K562 (cell line): Measurements from ENCODE around the gene SVBP. TPM values are rescaled to one million over a fixed set of nuclear protein-coding genes. Genes with fewer than 3 reads are reported as not detected.

Experiments
- ATAC-seq: fragments of 200-7000 bp; cut with Tn5 transposase; 3 replicates; pipeline ENCODE4 v1.9.1; 2020; ENCODE audit warnings: moderate library complexity
- BruUV-seq: library from RNA; stranded (reverse); fragments of 400-500 nt; replicated peaks from 2 replicates; lab custom pipeline; 2021; lab: Mats Ljungman, UMichigan
- CTCF ChIA-PET: fragments of 300-600 bp; formaldehyde crosslinking; extraction: SDS; loops from one replicate; lab custom pipeline; 2021; ENCODE audit warnings: low intra/inter-chr PET ratio; lab: Yijun Ruan, JAX
- POLR2A ChIA-PET: fragments of 300-600, 350-650 bp; sonication (Branson Sonifier 250); formaldehyde crosslinking; extraction: SDS; loops from one replicate; lab custom pipeline; 2021; ENCODE audit warnings: antibody characterized with exemption, inconsistent platforms; lab: Yijun Ruan, JAX
- DNase-seq, 4 experiments: peaks; one replicate each; pipeline versions ENCODE4 v3.0.0 to v3.0.0-alpha.2; 2011 to 2018; ENCODE audit warnings: low spot score in 3 of 4, mixed read lengths in 3 of 4; ENCODE audit errors: extremely low read depth in 1 of 4
- FAIRE-seq: peaks from 2 replicates; lab custom pipeline; 2011; peaks lifted over from hg19 to GRCh38; lab: Jason Lieb, UNC
- H2AFZ ChIP-seq: 2 replicates; pipeline ENCODE4 v1.6.0; 2011; ENCODE audit warnings: low read depth, low read length, control low read depth, inconsistent platforms
- H3K27ac ChIP-seq: fragments of 200-600 bp; 3 replicates; pipeline ENCODE4 v1.8.0; 2011; ENCODE audit warnings: low read depth, mild to moderate bottlenecking, control low read depth, inconsistent platforms, low read length, moderate library complexity, mixed read lengths; ENCODE audit errors: extremely low read depth
- H3K27me3 ChIP-seq, 2 experiments: fragments of 300-600 bp in 1 of 2; 2 replicates in 1 of 2; 3 replicates in 1 of 2; pipeline versions ENCODE4 v1.6.0 to v1.8.0; 2011; ENCODE audit warnings: inconsistent platforms in 2 of 2, low read length in 2 of 2, mild to moderate bottlenecking in 1 of 2, mixed read lengths in 1 of 2, moderate library complexity in 1 of 2; ENCODE audit not compliant: control insufficient read depth in 2 of 2, insufficient read depth in 2 of 2
- H3K36me3 ChIP-seq: fragments of 300-600 bp; 3 replicates; pipeline ENCODE4 v1.8.0; 2011; ENCODE audit warnings: mild to moderate bottlenecking, low read length, inconsistent platforms; ENCODE audit not compliant: control insufficient read depth, insufficient read depth
- H3K4me1 ChIP-seq, 2 experiments: fragments of 200-600 bp in 1 of 2; replicated peaks in 1 of 2; 2 replicates in 1 of 2; 3 replicates in 1 of 2; pipeline versions ENCODE4 v1.5.1 to v1.8.0; 2011; ENCODE audit warnings: inconsistent platforms in 2 of 2, low read length in 2 of 2, mild to moderate bottlenecking in 1 of 2, mixed read lengths in 1 of 2, moderate library complexity in 1 of 2; ENCODE audit not compliant: control insufficient read depth in 2 of 2, insufficient read depth in 2 of 2
- H3K4me2 ChIP-seq: 2 replicates; pipeline ENCODE4 v1.6.1; 2011; ENCODE audit warnings: low read length, control low read depth, inconsistent platforms, mixed read lengths; ENCODE audit not compliant: insufficient read depth
- H3K4me3 ChIP-seq: fragments of 200-600 bp; sonication (generic), shearing (Covaris generic); 2 replicates; pipeline ENCODE4 v1.5.1; 2016; ENCODE audit warnings: control low read depth, inconsistent platforms
- H3K79me2 ChIP-seq: fragments of 200-600 bp; 3 replicates; pipeline ENCODE4 v1.8.0; 2011; ENCODE audit warnings: low read length, inconsistent platforms; ENCODE audit not compliant: control insufficient read depth, insufficient read depth
- H3K9ac ChIP-seq, 2 experiments: 2 replicates each; pipeline versions ENCODE4 v1.6.0 to v1.6.1; 2011; ENCODE audit warnings: low read depth in 2 of 2, low read length in 2 of 2, control low read depth in 1 of 2, inconsistent platforms in 1 of 2, mild to moderate bottlenecking in 1 of 2, mixed read lengths in 1 of 2; ENCODE audit not compliant: insufficient read depth in 1 of 2
- H3K9me1 ChIP-seq: one replicate; pipeline ENCODE4 v1.6.0; 2011; ENCODE audit warnings: inconsistent platforms, mild to moderate bottlenecking, low read length, moderate library complexity; ENCODE audit not compliant: control insufficient read depth, insufficient read depth
- H3K9me3 ChIP-seq: replicated peaks from 2 replicates; pipeline ENCODE4 v1.5.1; 2011; ENCODE audit warnings: low read depth, low read length, inconsistent platforms; ENCODE audit not compliant: control insufficient read depth, insufficient read depth
- H4K20me1 ChIP-seq: replicated peaks from 2 replicates; pipeline ENCODE4 v1.6.1; 2011; ENCODE audit warnings: low read length, inconsistent platforms, mixed read lengths; ENCODE audit not compliant: control insufficient read depth, insufficient read depth
- HMG20B ChIP-seq: fragments of 250-450 bp; sonication (Bioruptor Pico); IDR thresholded peaks from 2 replicates; pipeline ENCODE4 v1.5.0; 2021; ENCODE audit warnings: mild to moderate bottlenecking
- SETDB1 ChIP-seq: IDR thresholded peaks from one replicate; pipeline ENCODE4 v1.6.1; 2012; ENCODE audit warnings: low read length, control low read depth, inconsistent platforms
- SMC3 ChIP-seq: conservative IDR thresholded peaks from 2 replicates; pipeline ENCODE4 v1.6.1; 2011; ENCODE audit warnings: low read depth, low read length, improper control_type of control experiment; ENCODE audit not compliant: insufficient read depth
- SNRNP70 ChIP-seq: fragments of 200-400 bp; formaldehyde crosslinking; optimal IDR thresholded peaks from 2 replicates; pipeline ENCODE3; 2017; ENCODE audit warnings: low read depth, low read length
- ZNF12 ChIP-seq: sonication (generic); formaldehyde crosslinking; IDR thresholded peaks from 2 replicates; pipeline ENCODE4 v1.4.0; 2020; ENCODE audit warnings: mild to moderate bottlenecking, missing genetic modification reagents
- ZNF76 ChIP-seq: fragments of 250-450 bp; sonication (Bioruptor Pico); IDR thresholded peaks from 2 replicates; pipeline ENCODE4 v1.4.0; 2020; ENCODE audit warnings: mild to moderate bottlenecking, moderate library complexity, borderline replicate concordance
- WGBS: fragments of 100-300 bp; shearing (Covaris generic); methylation state at CpG from one replicate; pipeline ENCODE4 v1.1.6; 2016; ENCODE audit warnings: low coverage, mixed read lengths; ENCODE audit not compliant: insufficient coverage; ENCODE audit errors: missing lambda C conversion rate; 5-methylcytosine and 5-hydroxymethylcytosine counted together
- in situ Hi-C: fragments of 300-500 bp; cut with MboI; formaldehyde crosslinking; loops from 4 replicates; pipeline ENCODE4 v1.15.0; 2018; ENCODE audit warnings: inconsistent platforms, mixed read lengths
- intact Hi-C: fragments of 100-400 bp; cut with micrococcal nuclease; formaldehyde crosslinking; loops from 2 replicates; pipeline ENCODE4 v1.14.2; 2022
- polyA plus RNA-seq, 8 experiments: library from polyadenylated mRNA; depleted of rRNA in 4 of 8; stranded (reverse) in 5 of 8; unstranded in 3 of 8; fragments of >200 nt; fragmentation: Nextera tagmentation in 2 of 8; fragmentation: Illumina TruSeq in 1 of 8; extraction: Ambion mirVana in 2 of 8; extraction: Trizol in 1 of 8; gene quantifications; 2 replicates each; pipeline versions ENCODE4 v1.2.1 to v1.2.3, GENCODE V29; 2011 to 2014; ENCODE audit warnings: inconsistent platforms in 1 of 8, missing spikeins in 1 of 8
- total RNA-seq, 7 experiments: library from RNA; depleted of rRNA in 6 of 7; stranded (reverse); fragments of >200 nt in 6 of 7; fragmentation: Illumina TruSeq in 2 of 7; extraction: Trizol in 2 of 7; gene quantifications; 2 replicates each; pipeline versions ENCODE4 v1.2.1 to v1.2.3, GENCODE V29; 2011 to 2021; ENCODE audit warnings: low replicate concordance in 1 of 7
- TF ChIP-seq, protein P1 (sequence below), 2 experiments: fragments of 200-800 bp in 1 of 2; sonication (Bioruptor generic) in 1 of 2; sonication (generic) in 1 of 2; formaldehyde crosslinking in 1 of 2; IDR thresholded peaks in 1 of 2; conservative IDR thresholded peaks in 1 of 2; 2 replicates each; pipeline versions ENCODE4 v1.5.0 to v1.6.1; 2016 to 2020; ENCODE audit warnings: missing compliant biosample characterization in 1 of 2, missing genetic modification characterization in 1 of 2, missing genetic modification reagents in 1 of 2
- TF ChIP-seq, protein P2 (sequence below): sonication (generic); IDR thresholded peaks from 2 replicates; pipeline ENCODE4 v1.6.1; 2016
- TF ChIP-seq, protein P3 (sequence below): sonication (generic); formaldehyde crosslinking; IDR thresholded peaks from 2 replicates; pipeline ENCODE4 v1.8.0; 2022; ENCODE audit warnings: missing genetic modification reagents, mild to moderate bottlenecking, moderate library complexity, borderline replicate concordance
- TF ChIP-seq, protein P4 (sequence below): fragments of 450-650 bp; conservative IDR thresholded peaks from 2 replicates; pipeline ENCODE4 v1.6.1; 2016; ENCODE audit warnings: missing genetic modification characterization, low read depth, mild to moderate bottlenecking, missing compliant biosample characterization, moderate library complexity
- TF ChIP-seq, protein P5 (sequence below): fragments of 250-450 bp; sonication (Bioruptor Pico); IDR thresholded peaks from 2 replicates; pipeline ENCODE4 v1.8.0; 2022; ENCODE audit warnings: inconsistent platforms

Gene SVBP
- total and polyA plus RNA-seq, 9 of the 15 experiments (the other 6 are each of a cell fraction or from before 2014, with no cell fraction given) = 31.7 to 49.7 (median 40.0) TPM

DNA sequence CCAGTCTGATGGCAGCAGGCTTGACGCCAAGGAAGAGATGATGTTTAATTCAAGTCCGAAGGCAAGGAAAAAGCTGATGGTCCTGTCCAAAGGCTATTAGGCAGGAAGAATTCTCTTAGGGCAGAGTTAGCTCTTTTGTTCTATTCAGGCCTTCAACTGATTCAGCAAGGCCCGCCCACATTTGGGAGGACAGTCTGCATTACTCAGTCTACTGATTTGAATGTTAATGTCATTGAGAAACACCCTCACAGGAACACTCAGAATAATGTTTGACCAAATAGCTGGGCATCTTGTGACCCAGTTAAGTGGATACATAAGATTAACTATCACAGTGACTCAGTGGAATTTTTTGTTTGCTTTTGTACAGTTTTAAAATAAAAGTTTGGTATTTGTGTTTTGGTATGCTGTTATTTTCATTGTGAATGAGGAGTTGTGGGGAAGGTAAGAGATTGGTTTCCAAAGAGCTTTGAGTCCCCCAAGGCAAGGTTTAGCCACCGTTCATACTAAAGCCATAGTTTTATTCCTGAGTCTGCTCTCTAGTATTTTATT, 27.5 kb upstream of the SVBP start (continued):
- TF ChIP-seq SMC3 (no peak), ZNF12 (no peak)
- TF ChIP-seq, protein P1, sequence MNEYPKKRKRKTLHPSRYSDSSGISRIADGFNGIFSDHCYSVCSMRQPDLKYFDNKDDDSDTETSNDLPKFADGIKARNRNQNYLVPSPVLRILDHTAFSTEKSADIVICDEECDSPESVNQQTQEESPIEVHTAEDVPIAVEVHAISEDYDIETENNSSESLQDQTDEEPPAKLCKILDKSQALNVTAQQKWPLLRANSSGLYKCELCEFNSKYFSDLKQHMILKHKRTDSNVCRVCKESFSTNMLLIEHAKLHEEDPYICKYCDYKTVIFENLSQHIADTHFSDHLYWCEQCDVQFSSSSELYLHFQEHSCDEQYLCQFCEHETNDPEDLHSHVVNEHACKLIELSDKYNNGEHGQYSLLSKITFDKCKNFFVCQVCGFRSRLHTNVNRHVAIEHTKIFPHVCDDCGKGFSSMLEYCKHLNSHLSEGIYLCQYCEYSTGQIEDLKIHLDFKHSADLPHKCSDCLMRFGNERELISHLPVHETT (CRISPR knock-in tag; conservative IDR thresholded peaks at IDR 0.05 in 1 of 2, IDR thresholded peaks at IDR 0.05 in 1 of 2) = no peak

DNA sequence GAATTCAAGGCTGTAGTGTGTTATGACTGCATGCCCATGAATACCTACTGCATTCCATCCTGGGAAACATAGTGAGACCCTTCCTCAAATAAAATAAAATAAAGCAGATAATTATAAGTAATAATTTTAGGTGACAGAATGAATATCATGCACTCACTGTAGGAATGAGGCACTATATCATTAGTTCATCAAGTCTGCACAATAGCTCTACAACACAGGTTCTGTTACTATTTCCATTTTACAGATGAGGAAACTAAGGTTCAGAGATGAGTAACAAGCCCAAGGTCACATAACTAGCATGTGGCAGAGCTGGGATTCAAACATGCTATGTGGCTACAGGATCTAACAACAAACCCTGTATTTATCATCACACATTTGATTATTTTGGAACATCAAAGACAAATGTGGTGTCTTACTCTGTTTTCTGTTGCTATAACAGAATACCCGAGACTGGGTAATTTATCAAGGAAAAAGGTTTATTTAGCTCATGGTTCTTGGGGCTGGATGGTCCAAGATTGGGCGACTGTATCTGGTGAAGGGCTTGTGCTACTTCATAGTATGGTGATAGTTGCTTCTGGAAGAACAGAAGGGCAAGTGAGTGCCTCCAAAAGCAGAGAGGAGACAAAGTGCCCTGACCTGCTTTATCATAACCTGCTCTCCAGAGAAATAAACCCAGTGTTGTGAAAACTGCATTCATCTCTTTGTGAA, 24.4 kb upstream of the SVBP start:
- Histone ChIP-seq H3K27ac (no peak overlapping the region), H3K9me1 (no peaks in the 10 kb centered on the region), H3K9me3 (no peaks in the 10 kb centered on the region), H3K27me3 (no peaks in the 10 kb centered on the region), H3K4me1 (peaks cover 2 to 18% of the 10 kb centered on the region in 2 experiments; a peak in 3 of 5 replicates), H3K79me2 (peaks cover 15% of the 10 kb centered on the region), H4K20me1 (no peaks in the 10 kb centered on the region), H3K36me3 (peaks cover 80% of the 10 kb centered on the region), H2AFZ (no peak overlapping the region), H3K4me3 (no peak overlapping the region), H3K9ac (no peak overlapping the region), H3K4me2 (no peak overlapping the region)
- ChIA-PET POLR2A (interaction anchor here (0.8 to 0.9 kb wide), 2 partner anchors 10 to 11 kb away, joined by 3 read pairs; no protein-coding TSS in a partner anchor), CTCF (no interaction called here)
- no peak for ATAC-seq
- DNase-seq = no peak
- FAIRE-seq = no peak
- intact Hi-C loops (no loop called here), in situ Hi-C loops (no loop called here)
- 76% methylated on average over 2 of the region's 2 CpGs for WGBS
- no TSS peak for BruUV-seq
- TF ChIP-seq, protein P2, sequence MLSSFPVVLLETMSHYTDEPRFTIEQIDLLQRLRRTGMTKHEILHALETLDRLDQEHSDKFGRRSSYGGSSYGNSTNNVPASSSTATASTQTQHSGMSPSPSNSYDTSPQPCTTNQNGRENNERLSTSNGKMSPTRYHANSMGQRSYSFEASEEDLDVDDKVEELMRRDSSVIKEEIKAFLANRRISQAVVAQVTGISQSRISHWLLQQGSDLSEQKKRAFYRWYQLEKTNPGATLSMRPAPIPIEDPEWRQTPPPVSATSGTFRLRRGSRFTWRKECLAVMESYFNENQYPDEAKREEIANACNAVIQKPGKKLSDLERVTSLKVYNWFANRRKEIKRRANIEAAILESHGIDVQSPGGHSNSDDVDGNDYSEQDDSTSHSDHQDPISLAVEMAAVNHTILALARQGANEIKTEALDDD = no peak
- no peak for TF ChIP-seq HMG20B (CRISPR knock-in tag)
- TF ChIP-seq SETDB1 = no peak
- TF ChIP-seq, protein P3, sequence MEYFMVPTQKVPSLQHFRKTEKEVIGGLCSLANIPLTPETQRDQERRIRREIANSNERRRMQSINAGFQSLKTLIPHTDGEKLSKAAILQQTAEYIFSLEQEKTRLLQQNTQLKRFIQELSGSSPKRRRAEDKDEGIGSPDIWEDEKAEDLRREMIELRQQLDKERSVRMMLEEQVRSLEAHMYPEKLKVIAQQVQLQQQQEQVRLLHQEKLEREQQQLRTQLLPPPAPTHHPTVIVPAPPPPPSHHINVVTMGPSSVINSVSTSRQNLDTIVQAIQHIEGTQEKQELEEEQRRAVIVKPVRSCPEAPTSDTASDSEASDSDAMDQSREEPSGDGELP = no peak
- TF ChIP-seq, protein P4, sequence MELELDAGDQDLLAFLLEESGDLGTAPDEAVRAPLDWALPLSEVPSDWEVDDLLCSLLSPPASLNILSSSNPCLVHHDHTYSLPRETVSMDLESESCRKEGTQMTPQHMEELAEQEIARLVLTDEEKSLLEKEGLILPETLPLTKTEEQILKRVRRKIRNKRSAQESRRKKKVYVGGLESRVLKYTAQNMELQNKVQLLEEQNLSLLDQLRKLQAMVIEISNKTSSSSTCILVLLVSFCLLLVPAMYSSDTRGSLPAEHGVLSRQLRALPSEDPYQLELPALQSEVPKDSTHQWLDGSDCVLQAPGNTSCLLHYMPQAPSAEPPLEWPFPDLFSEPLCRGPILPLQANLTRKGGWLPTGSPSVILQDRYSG (tag) = no peak
- TF ChIP-seq ZNF76 (CRISPR knock-in tag) = no peak
- no peak for TF ChIP-seq SNRNP70
- TF ChIP-seq, protein P5, sequence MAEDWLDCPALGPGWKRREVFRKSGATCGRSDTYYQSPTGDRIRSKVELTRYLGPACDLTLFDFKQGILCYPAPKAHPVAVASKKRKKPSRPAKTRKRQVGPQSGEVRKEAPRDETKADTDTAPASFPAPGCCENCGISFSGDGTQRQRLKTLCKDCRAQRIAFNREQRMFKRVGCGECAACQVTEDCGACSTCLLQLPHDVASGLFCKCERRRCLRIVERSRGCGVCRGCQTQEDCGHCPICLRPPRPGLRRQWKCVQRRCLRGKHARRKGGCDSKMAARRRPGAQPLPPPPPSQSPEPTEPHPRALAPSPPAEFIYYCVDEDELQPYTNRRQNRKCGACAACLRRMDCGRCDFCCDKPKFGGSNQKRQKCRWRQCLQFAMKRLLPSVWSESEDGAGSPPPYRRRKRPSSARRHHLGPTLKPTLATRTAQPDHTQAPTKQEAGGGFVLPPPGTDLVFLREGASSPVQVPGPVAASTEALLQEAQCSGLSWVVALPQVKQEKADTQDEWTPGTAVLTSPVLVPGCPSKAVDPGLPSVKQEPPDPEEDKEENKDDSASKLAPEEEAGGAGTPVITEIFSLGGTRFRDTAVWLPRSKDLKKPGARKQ = no peak
